GM12878 (cell line): ENCODE data around the gene PTGDR2.

Experiments used
- CTCF ChIP-seq, 3 experiments: IDR thresholded peaks in 2 of 3; conservative IDR thresholded peaks in 1 of 3; 2 replicates each; pipeline ENCODE4 v1.5.1; 2011; ENCODE audit warnings: low read depth in 3 of 3, low read length in 3 of 3, mild to moderate bottlenecking in 3 of 3, control low read depth in 2 of 3, moderate library complexity in 2 of 3, inconsistent platforms in 1 of 3, mixed read lengths in 1 of 3; ENCODE audit not compliant: control insufficient read depth in 2 of 3, insufficient read depth in 1 of 3; ENCODE audit errors: extremely low read depth in 1 of 3
- EZH2 ChIP-seq: IDR thresholded peaks from 2 replicates; pipeline ENCODE4 v1.6.1; 2012; ENCODE audit warnings: low read depth, mild to moderate bottlenecking, control low read depth, inconsistent platforms, low read length, borderline replicate concordance; ENCODE audit not compliant: control insufficient read depth
- FOXM1 ChIP-seq: IDR thresholded peaks from 2 replicates; pipeline ENCODE4 v1.6.1; 2012; ENCODE audit warnings: low read depth, mild to moderate bottlenecking, inconsistent platforms, low read length, moderate library complexity
- POLR2A ChIP-seq: IDR thresholded peaks from 2 replicates; pipeline ENCODE4 v1.6.1; 2011; ENCODE audit warnings: low read depth, mild to moderate bottlenecking, low read length
- POLR2AphosphoS5 ChIP-seq: IDR thresholded peaks from 2 replicates; pipeline ENCODE4 v1.6.1; 2011; ENCODE audit warnings: mild to moderate bottlenecking, low read length, inconsistent platforms
- PRDM15 ChIP-seq: fragments of 450-650 bp; formaldehyde crosslinking; IDR thresholded peaks from 2 replicates; pipeline ENCODE4 v1.4.0; 2020; ENCODE audit warnings: mild to moderate bottlenecking, moderate library complexity
- SP1 ChIP-seq: IDR thresholded peaks from one replicate; pipeline ENCODE4 v1.6.1; 2011; ENCODE audit warnings: low read depth, low read length
- SPI1 ChIP-seq: IDR thresholded peaks from 2 replicates; pipeline ENCODE4 v1.6.1; 2011; ENCODE audit warnings: low read depth, mild to moderate bottlenecking, low read length, moderate library complexity, borderline replicate concordance; ENCODE audit not compliant: insufficient read depth
- TF ChIP-seq, protein P1 (sequence below): IDR thresholded peaks from 2 replicates; pipeline ENCODE4 v1.6.1; 2012; ENCODE audit warnings: mild to moderate bottlenecking, low read depth, low read length
- TF ChIP-seq, protein P2 (sequence below): fragments of 450-650 bp; IDR thresholded peaks from 2 replicates; pipeline ENCODE4 v1.6.1; 2017; ENCODE audit warnings: low read depth, mild to moderate bottlenecking, moderate library complexity

DNA sequence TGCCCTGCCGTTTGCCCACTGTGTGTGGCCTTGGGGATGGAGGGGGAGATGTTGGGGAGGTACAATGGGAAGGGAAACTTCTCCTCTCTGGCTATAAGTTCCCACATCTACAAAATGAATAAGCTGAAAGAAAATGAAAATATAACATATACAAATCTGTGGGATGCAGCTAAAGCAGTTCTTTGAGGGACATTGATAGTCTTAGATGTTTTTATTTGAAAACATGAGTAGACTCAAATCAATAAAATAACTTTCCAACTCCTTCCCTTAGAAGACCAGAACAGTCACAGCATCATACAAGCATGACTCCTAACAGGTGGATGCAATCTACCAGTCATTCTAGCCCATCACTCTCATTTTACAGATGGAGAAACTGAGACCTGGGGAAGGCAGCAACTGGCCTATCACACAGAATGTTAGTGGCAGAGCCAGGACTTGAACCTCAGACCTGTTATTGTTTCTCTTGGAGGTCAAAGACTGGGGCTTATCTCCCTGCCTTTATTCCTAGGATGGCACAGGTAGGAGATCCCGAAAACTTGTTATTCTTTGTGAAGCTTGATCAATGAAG, 39.1 kb downstream of the PTGDR2 start:
- TF ChIP-seq CTCF (IDR thresholded peaks at IDR 0.05 in 2 of 3, conservative IDR thresholded peaks at IDR 0.05 in 1 of 3; ENCODE audit: control insufficient read depth in 2 of 3, extremely low read depth in 1 of 3, insufficient read depth in 1 of 3, low read depth in 3 of 3, low read length in 3 of 3) = no peak
- TF ChIP-seq, protein P1, sequence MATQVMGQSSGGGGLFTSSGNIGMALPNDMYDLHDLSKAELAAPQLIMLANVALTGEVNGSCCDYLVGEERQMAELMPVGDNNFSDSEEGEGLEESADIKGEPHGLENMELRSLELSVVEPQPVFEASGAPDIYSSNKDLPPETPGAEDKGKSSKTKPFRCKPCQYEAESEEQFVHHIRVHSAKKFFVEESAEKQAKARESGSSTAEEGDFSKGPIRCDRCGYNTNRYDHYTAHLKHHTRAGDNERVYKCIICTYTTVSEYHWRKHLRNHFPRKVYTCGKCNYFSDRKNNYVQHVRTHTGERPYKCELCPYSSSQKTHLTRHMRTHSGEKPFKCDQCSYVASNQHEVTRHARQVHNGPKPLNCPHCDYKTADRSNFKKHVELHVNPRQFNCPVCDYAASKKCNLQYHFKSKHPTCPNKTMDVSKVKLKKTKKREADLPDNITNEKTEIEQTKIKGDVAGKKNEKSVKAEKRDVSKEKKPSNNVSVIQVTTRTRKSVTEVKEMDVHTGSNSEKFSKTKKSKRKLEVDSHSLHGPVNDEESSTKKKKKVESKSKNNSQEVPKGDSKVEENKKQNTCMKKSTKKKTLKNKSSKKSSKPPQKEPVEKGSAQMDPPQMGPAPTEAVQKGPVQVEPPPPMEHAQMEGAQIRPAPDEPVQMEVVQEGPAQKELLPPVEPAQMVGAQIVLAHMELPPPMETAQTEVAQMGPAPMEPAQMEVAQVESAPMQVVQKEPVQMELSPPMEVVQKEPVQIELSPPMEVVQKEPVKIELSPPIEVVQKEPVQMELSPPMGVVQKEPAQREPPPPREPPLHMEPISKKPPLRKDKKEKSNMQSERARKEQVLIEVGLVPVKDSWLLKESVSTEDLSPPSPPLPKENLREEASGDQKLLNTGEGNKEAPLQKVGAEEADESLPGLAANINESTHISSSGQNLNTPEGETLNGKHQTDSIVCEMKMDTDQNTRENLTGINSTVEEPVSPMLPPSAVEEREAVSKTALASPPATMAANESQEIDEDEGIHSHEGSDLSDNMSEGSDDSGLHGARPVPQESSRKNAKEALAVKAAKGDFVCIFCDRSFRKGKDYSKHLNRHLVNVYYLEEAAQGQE = no peak
- TF ChIP-seq POLR2A = no peak
- TF ChIP-seq, protein P2, sequence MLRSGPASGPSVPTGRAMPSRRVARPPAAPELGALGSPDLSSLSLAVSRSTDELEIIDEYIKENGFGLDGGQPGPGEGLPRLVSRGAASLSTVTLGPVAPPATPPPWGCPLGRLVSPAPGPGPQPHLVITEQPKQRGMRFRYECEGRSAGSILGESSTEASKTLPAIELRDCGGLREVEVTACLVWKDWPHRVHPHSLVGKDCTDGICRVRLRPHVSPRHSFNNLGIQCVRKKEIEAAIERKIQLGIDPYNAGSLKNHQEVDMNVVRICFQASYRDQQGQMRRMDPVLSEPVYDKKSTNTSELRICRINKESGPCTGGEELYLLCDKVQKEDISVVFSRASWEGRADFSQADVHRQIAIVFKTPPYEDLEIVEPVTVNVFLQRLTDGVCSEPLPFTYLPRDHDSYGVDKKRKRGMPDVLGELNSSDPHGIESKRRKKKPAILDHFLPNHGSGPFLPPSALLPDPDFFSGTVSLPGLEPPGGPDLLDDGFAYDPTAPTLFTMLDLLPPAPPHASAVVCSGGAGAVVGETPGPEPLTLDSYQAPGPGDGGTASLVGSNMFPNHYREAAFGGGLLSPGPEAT = no peak
- TF ChIP-seq SP1 = no peak
- TF ChIP-seq POLR2AphosphoS5 = no peak
- no peak for TF ChIP-seq SPI1
- no peak for TF ChIP-seq PRDM15 (CRISPR knock-in tag)
- TF ChIP-seq EZH2 = no peak
- TF ChIP-seq FOXM1 = no peak
